Fibroblast of villous mesenchyme (primary cell): ENCODE measurements around the gene CXCL12. TPM values are rescaled to one million over a fixed set of nuclear protein-coding genes. Genes with fewer than 3 reads are reported as not detected.

Experiments used
- DNase-seq: peaks from one replicate; pipeline ENCODE4 v3.0.0-alpha.2; 2010; ENCODE audit warnings: low read depth
- H3K4me3 ChIP-seq: 2 replicates; pipeline ENCODE4 v1.5.1; 2011; ENCODE audit warnings: low read depth, mild to moderate bottlenecking, low read length
- CTCF ChIP-seq: IDR thresholded peaks from 2 replicates; pipeline ENCODE4 v1.5.1; 2012; ENCODE audit warnings: low read depth, mild to moderate bottlenecking, low read length; ENCODE audit not compliant: insufficient read depth
- total RNA-seq: library from RNA; depleted of rRNA; stranded (reverse); fragments of >200 nt; gene quantifications from 2 replicates; pipeline ENCODE4 v1.2.3, GENCODE V29; 2012

Gene CXCL12
- total RNA-seq, 1 donor, result 67.4 TPM

GRCh38 chr10:44366941-44367630 lies 17.8 kb downstream of the CXCL12 start:
- TF ChIP-seq CTCF, result no peak
- no peak for DNase-seq
- no peak overlapping the region for H3K4me3 ChIP-seq

GRCh38 chr10:44364566-44364965 lies 20.3 kb downstream of the CXCL12 start:
- no peak for DNase-seq
- H3K4me3 ChIP-seq, result no peak overlapping the region
- no peak for TF ChIP-seq CTCF

GRCh38 chr10:44363716-44364115 lies 21.2 kb downstream of the CXCL12 start:
- no peak for TF ChIP-seq CTCF
- no peak for DNase-seq
- no peak overlapping the region for H3K4me3 ChIP-seq

GRCh38 chr10:44362866-44363711 lies 21.8 kb downstream of the CXCL12 start:
- DNase-seq, result no peak
- no peak for TF ChIP-seq CTCF
- H3K4me3 ChIP-seq, result no peak overlapping the region

GRCh38 chr10:44361109-44361508 lies 23.8 kb downstream of the CXCL12 start:
- no peak overlapping the region for H3K4me3 ChIP-seq
- no peak for DNase-seq
- TF ChIP-seq CTCF, result no peak

GRCh38 chr10:44358080-44358771 lies 26.7 kb downstream of the CXCL12 start:
- TF ChIP-seq CTCF, result no peak
- H3K4me3 ChIP-seq, result no peak overlapping the region
- DNase-seq, result no peak
